Neutrophil (primary cell): ENCODE measurements around the gene HNRNPLL.

Source experiments
- H3K27ac ChIP-seq: fragments of 200-600 bp; sonication (generic); 2 replicates; pipeline ENCODE4 v1.5.1; 2016; ENCODE audit warnings: mild to moderate bottlenecking, moderate library complexity
- H3K27me3 ChIP-seq: fragments of 200-600 bp; sonication (generic); 2 replicates; pipeline ENCODE4 v1.6.0; 2016; ENCODE audit warnings: mild to moderate bottlenecking
- H3K36me3 ChIP-seq: fragments of 200-600 bp; sonication (generic); 2 replicates; pipeline ENCODE4 v1.5.1; 2017
- H3K4me1 ChIP-seq, 2 experiments: fragments of 200-600 bp in 1 of 2; sonication (generic) in 1 of 2; 1 replicate in 1 of 2; 2 replicates in 1 of 2; pipeline versions ENCODE4 v1.5.1 to v1.6.1; 2013 to 2016; ENCODE audit warnings: low read depth in 1 of 2, low read length in 1 of 2, mild to moderate bottlenecking in 1 of 2, moderate library complexity in 1 of 2; ENCODE audit not compliant: control insufficient read depth in 1 of 2, insufficient read depth in 1 of 2
- H3K4me3 ChIP-seq, 2 experiments: fragments of 200-600 bp in 1 of 2; sonication (generic) in 1 of 2; 1 replicate in 1 of 2; 2 replicates in 1 of 2; pipeline ENCODE4 v1.5.1; 2013 to 2016; ENCODE audit warnings: low read depth in 1 of 2, low read length in 1 of 2, mild to moderate bottlenecking in 1 of 2, moderate library complexity in 1 of 2
- H3K9me3 ChIP-seq: fragments of 200-600 bp; sonication (generic); 2 replicates; pipeline ENCODE4 v1.5.1; 2016
- CTCF ChIP-seq: fragments of 200-600 bp; sonication (generic); IDR thresholded peaks from 2 replicates; pipeline ENCODE4 v1.5.1; 2016; ENCODE audit warnings: antibody characterized with exemption

The HNRNPLL gene

GRCh38 chr2:38554973-38555595, 47.6 kb downstream of the HNRNPLL start:
- Histone ChIP-seq H3K9me3 (no peaks in the 10 kb centered on the region), H3K27ac (peak overlapping the region; percentile 72), H3K27me3 (no peaks in the 10 kb centered on the region), H3K36me3 (peaks cover 21% of the 10 kb centered on the region), H3K4me1 (peaks cover 12 to 18% of the 10 kb centered on the region in 2 experiments), H3K4me3 (no peak overlapping the region)
- TF ChIP-seq CTCF: no peak

- Histone ChIP-seq H3K27ac (no peak overlapping the region), H3K9me3 (no peaks in the 10 kb centered on the region), H3K27me3 (no peaks in the 10 kb centered on the region), H3K36me3 (peaks cover 20% of the 10 kb centered on the region), H3K4me3 (no peak overlapping the region), H3K4me1 (peaks cover 12 to 18% of the 10 kb centered on the region in 2 experiments)
- no peak for TF ChIP-seq CTCF
These were observed 49.2 kb downstream of the HNRNPLL start for GRCh38 chr2:38553554-38553953.

GRCh38 chr2:38552259-38552658, 50.5 kb downstream of the HNRNPLL start:
- Histone ChIP-seq H3K27me3 (no peaks in the 10 kb centered on the region), H3K27ac (no peak overlapping the region), H3K36me3 (peaks cover 20% of the 10 kb centered on the region), H3K4me1 (peaks cover 12 to 18% of the 10 kb centered on the region in 2 experiments), H3K4me3 (no peak overlapping the region), H3K9me3 (no peaks in the 10 kb centered on the region)
- TF ChIP-seq CTCF: no peak

GRCh38 chr2:38551746-38552145, 51.0 kb downstream of the HNRNPLL start:
- H3K27me3 ChIP-seq: no peaks in the 10 kb centered on the region
- no peak overlapping the region for H3K27ac ChIP-seq
- H3K4me1 ChIP-seq: peaks cover 12 to 18% of the 10 kb centered on the region in 2 experiments
- peaks cover 20% of the 10 kb centered on the region for H3K36me3 ChIP-seq
- H3K4me3 ChIP-seq: no peak overlapping the region
- no peaks in the 10 kb centered on the region for H3K9me3 ChIP-seq
- TF ChIP-seq CTCF: no peak

- Histone ChIP-seq H3K4me1 (peaks cover 8 to 13% of the 10 kb centered on the region in 2 experiments), H3K9me3 (no peaks in the 10 kb centered on the region), H3K27ac (no peak overlapping the region), H3K36me3 (peaks cover 20% of the 10 kb centered on the region), H3K27me3 (no peaks in the 10 kb centered on the region), H3K4me3 (no peak overlapping the region)
- no peak for TF ChIP-seq CTCF
These were observed 51.6 kb downstream of the HNRNPLL start for GRCh38 chr2:38551171-38551570.

- Histone ChIP-seq H3K9me3 (no peaks in the 10 kb centered on the region), H3K27ac (no peak overlapping the region), H3K4me1 (no peaks in the 10 kb centered on the region), H3K4me3 (no peak overlapping the region), H3K27me3 (no peaks in the 10 kb centered on the region), H3K36me3 (peaks cover 20% of the 10 kb centered on the region)
- TF ChIP-seq CTCF: no peak
These were observed 52.9 kb downstream of the HNRNPLL start for GRCh38 chr2:38549851-38550250.
